Fibroblast of pulmonary artery (primary cell): ENCODE data around the gene DBT.

Source experiments
- DNase-seq: peaks from one replicate; pipeline ENCODE4 v3.0.0-alpha.2; 2010; ENCODE audit warnings: low read depth
- H3K4me3 ChIP-seq: replicated peaks from 2 replicates; pipeline ENCODE4 v1.5.1; 2011; ENCODE audit warnings: low read depth, mild to moderate bottlenecking, control low read depth, low read length, moderate library complexity
- TF ChIP-seq, protein P1 (sequence below): IDR thresholded peaks from 2 replicates; pipeline ENCODE4 v1.5.1; 2011; ENCODE audit warnings: mild to moderate bottlenecking, control low read depth, low read length, inconsistent platforms; ENCODE audit errors: missing control alignments

Gene DBT

DNA sequence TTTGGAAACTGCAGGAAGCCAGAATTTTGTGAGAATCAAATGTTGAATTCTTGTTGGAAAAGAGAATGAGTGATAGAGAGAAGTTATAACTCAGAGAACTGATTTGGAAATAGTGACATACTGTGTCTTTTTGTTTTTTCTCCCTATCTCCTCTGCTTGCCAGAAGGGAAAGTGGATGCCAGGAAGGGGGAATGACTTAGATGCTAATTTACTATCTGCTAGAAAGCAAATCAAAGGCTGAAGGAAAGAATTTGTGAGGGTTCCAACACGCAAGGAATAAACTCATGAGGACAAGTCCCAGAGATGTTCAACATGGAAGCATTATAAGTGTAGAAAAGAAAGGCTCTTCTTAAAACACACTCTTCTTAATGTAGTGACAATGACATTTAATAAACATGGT, 51.0 kb downstream of the DBT start:
- H3K4me3 ChIP-seq: no peak overlapping the region
- TF ChIP-seq, protein P1, sequence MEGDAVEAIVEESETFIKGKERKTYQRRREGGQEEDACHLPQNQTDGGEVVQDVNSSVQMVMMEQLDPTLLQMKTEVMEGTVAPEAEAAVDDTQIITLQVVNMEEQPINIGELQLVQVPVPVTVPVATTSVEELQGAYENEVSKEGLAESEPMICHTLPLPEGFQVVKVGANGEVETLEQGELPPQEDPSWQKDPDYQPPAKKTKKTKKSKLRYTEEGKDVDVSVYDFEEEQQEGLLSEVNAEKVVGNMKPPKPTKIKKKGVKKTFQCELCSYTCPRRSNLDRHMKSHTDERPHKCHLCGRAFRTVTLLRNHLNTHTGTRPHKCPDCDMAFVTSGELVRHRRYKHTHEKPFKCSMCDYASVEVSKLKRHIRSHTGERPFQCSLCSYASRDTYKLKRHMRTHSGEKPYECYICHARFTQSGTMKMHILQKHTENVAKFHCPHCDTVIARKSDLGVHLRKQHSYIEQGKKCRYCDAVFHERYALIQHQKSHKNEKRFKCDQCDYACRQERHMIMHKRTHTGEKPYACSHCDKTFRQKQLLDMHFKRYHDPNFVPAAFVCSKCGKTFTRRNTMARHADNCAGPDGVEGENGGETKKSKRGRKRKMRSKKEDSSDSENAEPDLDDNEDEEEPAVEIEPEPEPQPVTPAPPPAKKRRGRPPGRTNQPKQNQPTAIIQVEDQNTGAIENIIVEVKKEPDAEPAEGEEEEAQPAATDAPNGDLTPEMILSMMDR: no peak
- DNase-seq: no peak

DNA sequence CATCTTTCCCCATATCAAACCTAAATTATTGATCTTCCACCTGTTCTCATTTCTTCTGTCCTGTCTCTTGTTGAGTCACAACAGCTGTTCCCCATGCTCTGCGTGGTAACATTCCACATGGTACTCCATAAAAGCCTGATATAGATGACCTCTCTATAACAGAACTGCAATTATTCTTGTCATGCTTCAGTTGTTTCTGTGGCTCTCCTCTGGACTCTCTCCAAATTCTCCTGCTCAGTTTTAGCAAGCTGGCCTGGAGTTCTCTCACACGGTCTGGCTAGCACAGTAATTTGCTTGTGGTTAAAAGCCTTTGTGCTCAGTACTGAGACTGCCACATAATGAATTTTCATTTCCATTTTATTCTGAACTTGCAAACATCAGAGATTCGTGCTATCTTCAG, 61.0 kb downstream of the DBT start:
- TF ChIP-seq, protein P1: no peak
- H3K4me3 ChIP-seq: no peak overlapping the region
- peak; percentile 73 for DNase-seq

DNA sequence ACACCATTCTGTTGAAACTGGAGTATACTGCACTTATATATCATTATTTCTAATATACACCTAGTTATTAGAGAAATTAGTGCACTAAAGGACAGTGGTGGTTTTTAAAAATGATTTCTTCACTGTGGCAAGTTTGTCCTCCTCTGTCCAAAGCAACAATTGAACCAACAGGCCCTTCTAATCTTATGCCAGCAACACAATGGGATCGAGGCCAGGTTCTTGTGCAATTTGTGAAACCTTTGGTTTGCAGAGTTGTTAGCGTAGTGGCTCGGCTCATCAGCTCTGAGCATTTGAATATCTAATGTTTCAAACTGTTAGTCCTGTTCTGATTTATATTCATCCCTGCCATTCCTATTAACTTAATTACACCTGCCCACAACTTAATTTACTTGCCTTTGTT, 61.7 kb downstream of the DBT start:
- DNase-seq: peak; percentile 90
- H3K4me3 ChIP-seq: no peak overlapping the region
- TF ChIP-seq, protein P1: no peak

DNA sequence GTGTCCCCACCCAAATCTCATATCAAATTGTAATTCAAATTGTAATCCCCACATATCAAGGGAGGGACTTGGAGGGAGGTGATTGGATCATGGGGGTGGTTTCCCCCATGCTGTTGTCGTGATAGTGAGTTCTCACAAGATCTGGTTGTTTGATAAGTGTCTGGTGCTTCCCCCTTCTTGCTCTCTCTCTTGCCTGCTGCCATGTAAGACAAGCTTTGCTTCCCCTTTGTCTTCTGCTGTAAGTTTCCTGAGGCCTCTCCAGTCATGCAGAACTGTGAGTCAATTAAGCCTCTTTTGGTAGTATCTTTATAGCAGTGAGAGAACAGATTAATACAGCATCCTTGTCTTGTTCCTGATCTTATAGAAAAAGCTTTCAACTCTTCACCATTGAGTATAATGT, 65.1 kb downstream of the DBT start:
- no peak for DNase-seq
- TF ChIP-seq, protein P1: no peak
- H3K4me3 ChIP-seq: no peak overlapping the region

DNA sequence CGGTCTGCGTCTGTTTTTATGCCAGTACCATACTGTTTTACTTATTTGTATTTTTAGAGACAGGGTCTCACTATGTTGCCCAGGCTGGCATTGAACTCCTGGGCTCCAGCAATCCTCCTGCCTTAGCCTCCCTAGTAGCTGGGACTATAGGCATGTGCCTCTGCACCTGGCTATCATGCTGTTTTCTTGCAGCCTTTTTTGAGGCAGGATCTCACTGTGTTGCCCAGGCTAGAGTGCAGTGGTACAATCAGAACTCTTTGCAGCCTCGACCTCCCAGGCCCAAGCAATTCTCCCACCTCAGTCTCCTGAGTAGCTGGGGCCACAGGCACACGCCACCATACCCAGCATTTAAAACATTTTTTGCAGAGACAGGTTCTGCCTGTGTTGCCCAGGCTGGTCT, 66.3 kb downstream of the DBT start:
- DNase-seq: no peak
- no peak overlapping the region for H3K4me3 ChIP-seq
- TF ChIP-seq, protein P1: no peak

DNA sequence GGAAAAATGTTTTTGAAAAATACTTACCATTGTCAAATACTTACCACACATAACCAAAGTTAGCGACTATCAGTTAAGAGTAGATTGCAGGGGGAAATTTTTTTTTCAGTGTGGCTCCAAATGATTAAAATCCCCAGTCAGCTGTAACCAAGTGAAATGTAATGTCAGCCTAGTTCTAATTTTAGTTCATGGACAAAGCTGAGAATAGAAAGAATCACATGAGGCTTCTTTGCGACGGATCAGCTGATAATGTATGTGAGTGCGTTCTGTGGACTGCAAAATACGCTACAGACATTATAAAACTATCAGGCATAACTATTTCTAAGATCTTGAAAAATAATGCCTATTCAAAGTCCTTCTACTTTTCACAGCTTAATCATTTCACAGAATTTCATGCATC, 71.5 kb downstream of the DBT start, which contains the start of gene LRRC39:
TSS of gene LRRC39 (minus strand) at position 166 of the 400 bp plus-strand sequence. CDS start 9,740 bp downstream, outside the sequence.
- no peak for DNase-seq
- no peak within 1 kb of the TSS for H3K4me3 ChIP-seq

More for the DNA sequence above, 71.5 kb downstream of the DBT start, which contains the start of gene LRRC39:
- TF ChIP-seq, protein P1: no peak
